ENCODE data around the gene PRKAG1.

DNA sequence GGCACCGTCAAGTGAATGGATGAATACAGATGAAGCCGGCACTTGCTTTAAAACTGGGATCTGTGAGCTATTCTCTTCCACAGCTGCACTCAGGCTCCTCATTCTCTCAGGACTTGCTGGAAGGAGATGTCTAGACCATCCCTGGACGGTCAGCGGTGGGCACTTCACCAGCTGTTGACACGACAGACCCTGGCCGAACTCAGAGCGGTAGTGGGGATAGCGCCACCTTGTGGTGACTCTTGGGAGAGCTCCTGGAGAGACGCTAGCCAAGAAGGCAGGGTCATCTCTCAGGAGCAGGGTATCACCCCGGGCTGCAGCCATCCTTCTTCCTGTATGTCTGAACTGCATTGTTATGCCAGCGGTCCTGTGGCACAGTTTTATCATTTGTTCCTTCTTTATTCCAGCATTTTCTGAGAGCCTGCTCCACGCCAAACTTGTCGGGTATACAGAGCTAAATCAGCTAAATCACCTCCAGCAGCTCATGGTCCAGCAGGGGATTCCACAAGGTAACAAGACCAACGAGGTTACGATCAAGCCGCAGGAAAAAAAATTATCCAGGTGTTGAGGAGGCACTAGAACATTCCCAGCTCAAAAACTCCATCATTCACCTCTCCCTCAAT, 30.4 kb downstream of the PRKAG1 start:
- peak; percentile 89 for TF ChIP-seq CTCF (IDR thresholded peaks at IDR 0.05; ENCODE audit: low read length)
- TF ChIP-seq EZH2 (IDR thresholded peaks at IDR 0.05; ENCODE audit: borderline replicate concordance, low read length): no peak
